OCI-LY7 (cell line): ENCODE data around the gene TTI1. TPM values are rescaled to one million over a fixed set of nuclear protein-coding genes. Genes with fewer than 3 reads are reported as not detected.

Experiments used
- BruUV-seq: library from RNA; stranded (reverse); fragments of 400-500 nt; replicated peaks from 2 replicates; lab custom pipeline; 2021; lab: Mats Ljungman, UMichigan
- CTCF ChIA-PET: fragments of 300-600 bp; sonication (Branson Sonifier 250); formaldehyde crosslinking; loops from one replicate; lab custom pipeline; 2022; ENCODE audit warnings: antibody characterized with exemption; ENCODE audit not compliant: unreplicated experiment; lab: Charles Lee
- POLR2A ChIA-PET: fragments of 300-600 bp; sonication (Branson Sonifier 250); formaldehyde crosslinking; loops from one replicate; lab custom pipeline; 2022; ENCODE audit warnings: antibody characterized with exemption; lab: Charles Lee
- DNase-seq: peaks from one replicate; pipeline ENCODE4 v3.0.0-alpha.2; 2015; ENCODE audit warnings: low spot score
- H2AFZ ChIP-seq: fragments of 200-600 bp; sonication (generic), shearing (Covaris generic); 2 replicates; pipeline ENCODE4 v1.6.1; 2014; ENCODE audit warnings: mild to moderate bottlenecking, antibody characterized with exemption, low read length, moderate library complexity
- H3K27ac ChIP-seq: fragments of 200-600 bp; sonication (generic); 2 replicates; pipeline ENCODE4 v1.5.1; 2014; ENCODE audit warnings: mixed run types, low read depth, mild to moderate bottlenecking, moderate library complexity, low read length, inconsistent platforms; ENCODE audit not compliant: poor library complexity, severe bottlenecking
- H3K36me3 ChIP-seq: fragments of 200-600 bp; sonication (generic); 2 replicates; pipeline ENCODE4 v1.6.1; 2014; ENCODE audit warnings: mild to moderate bottlenecking, antibody characterized with exemption, low read length, moderate library complexity, mixed read lengths; ENCODE audit not compliant: insufficient read depth
- H3K4me1 ChIP-seq: fragments of 200-600 bp; sonication (generic); 2 replicates; pipeline ENCODE4 v1.5.1; 2014; ENCODE audit warnings: mild to moderate bottlenecking, low read length; ENCODE audit not compliant: insufficient read depth, poor library complexity, severe bottlenecking
- H3K4me2 ChIP-seq: fragments of 200-600 bp; sonication (generic); 2 replicates; pipeline ENCODE4 v1.6.1; 2014; ENCODE audit warnings: mild to moderate bottlenecking, low read length
- H3K4me3 ChIP-seq: fragments of 200-600 bp; sonication (generic); 2 replicates; pipeline ENCODE4 v1.5.1; 2014; ENCODE audit warnings: mild to moderate bottlenecking, low read depth, low read length; ENCODE audit not compliant: poor library complexity, severe bottlenecking
- H3K79me2 ChIP-seq: fragments of 200-600 bp; sonication (generic); 2 replicates; pipeline ENCODE4 v1.6.1; 2016; ENCODE audit warnings: low read depth, mild to moderate bottlenecking, low read length, moderate library complexity, mixed read lengths; ENCODE audit not compliant: insufficient read depth
- H3K9me2 ChIP-seq: fragments of 200-600 bp; sonication (generic); 2 replicates; pipeline ENCODE4 v1.6.1; 2016; ENCODE audit warnings: mild to moderate bottlenecking, low read length, mixed read lengths; ENCODE audit not compliant: insufficient read depth
- H3K9me3 ChIP-seq: fragments of 200-600 bp; sonication (generic); 2 replicates; pipeline ENCODE4 v1.6.1; 2014; ENCODE audit warnings: mild to moderate bottlenecking, mixed run types, low read length, mixed read lengths
- H4K20me1 ChIP-seq: fragments of 200-600 bp; sonication (generic); 2 replicates; pipeline ENCODE4 v1.6.1; 2014; ENCODE audit warnings: mild to moderate bottlenecking, antibody characterized with exemption, low read length, moderate library complexity, mixed read lengths; ENCODE audit not compliant: insufficient read depth
- CTCF ChIP-seq: fragments of 200-600 bp; sonication (generic); conservative IDR thresholded peaks from 2 replicates; pipeline ENCODE4 v1.5.1; 2014; ENCODE audit warnings: mild to moderate bottlenecking, antibody characterized with exemption, low read length, moderate library complexity, mixed read lengths
- EZH2phosphoT487 ChIP-seq: fragments of 200-600 bp; sonication (generic); IDR thresholded peaks from 2 replicates; pipeline ENCODE4 v1.6.1; 2018; ENCODE audit warnings: low read depth, borderline replicate concordance, mild to moderate bottlenecking, mixed run types, antibody characterized with exemption, low read length, moderate library complexity, mixed read lengths
- intact Hi-C: fragments of 100-400 bp; cut with micrococcal nuclease; formaldehyde crosslinking; loops from one replicate; pipeline ENCODE4 v1.10.0; 2022; ENCODE audit not compliant: unreplicated experiment
- total RNA-seq, 2 experiments: library from RNA; depleted of rRNA in 1 of 2; stranded (reverse); fragments of >200 nt in 1 of 2; shearing (Covaris generic) in 1 of 2; gene quantifications; 2 replicates each; pipeline ENCODE4 v1.2.3, GENCODE V29; 2014 to 2022

Gene TTI1
- total RNA-seq, 2 experiments from 2014 or later, result 22.4 to 28.7 TPM

GRCh38 chr20:37989601-37990295, 43.5 kb downstream of the TTI1 start:
- CTCF ChIA-PET, result no interaction called here
- Histone ChIP-seq H3K27ac (no peak overlapping the region), H3K36me3 (peaks cover 65% of the 10 kb centered on the region; the same call in 1 of the 2 replicates), H3K9me2 (no peaks in the 10 kb centered on the region), H2AFZ (no peak overlapping the region), H3K79me2 (no peaks in the 10 kb centered on the region), H3K9me3 (no peaks in the 10 kb centered on the region), H3K4me3 (no peak overlapping the region), H3K4me1 (peaks cover 19% of the 10 kb centered on the region), H3K4me2 (0 out of 2 replicates have a peak overlapping the region, but pooled peaks have one; percentile 1), H4K20me1 (no peaks in the 10 kb centered on the region)
- DNase-seq, result no peak
- intact Hi-C loops, result loop anchor here (5.0 kb wide), 1 partner anchor 372 kb away; no protein-coding TSS in a partner anchor
- BruUV-seq, result no TSS peak
- TF ChIP-seq EZH2phosphoT487 (no peak), CTCF (no peak)
- POLR2A ChIA-PET, result interaction anchor here (1.3 kb wide), 1 partner anchor 9 kb away, joined by 3 read pairs; no protein-coding TSS in a partner anchor

- intact Hi-C loops, result no loop called here
- peaks cover 19% of the 10 kb centered on the region for H3K4me1 ChIP-seq
- no peak for TF ChIP-seq EZH2phosphoT487
- CTCF ChIA-PET, result no interaction called here
- no peaks in the 10 kb centered on the region for H3K79me2 ChIP-seq
- no peak overlapping the region for H3K27ac ChIP-seq
- no peak overlapping the region for H3K4me3 ChIP-seq
- POLR2A ChIA-PET, result interaction anchor here (1.3 kb wide), 1 partner anchor 10 kb away, joined by 3 read pairs; no protein-coding TSS in a partner anchor
- no peaks in the 10 kb centered on the region for H4K20me1 ChIP-seq
- H2AFZ ChIP-seq, result no peak overlapping the region
- H3K4me2 ChIP-seq, result no peak overlapping the region
- BruUV-seq, result no TSS peak
- no peaks in the 10 kb centered on the region for H3K9me3 ChIP-seq
- DNase-seq, result no peak
- peaks cover 55% of the 10 kb centered on the region; the same call in 1 of the 2 replicates for H3K36me3 ChIP-seq
- no peaks in the 10 kb centered on the region for H3K9me2 ChIP-seq
These were observed 44.8 kb downstream of the TTI1 start for GRCh38 chr20:37988306-37988954.

GRCh38 chr20:37987602-37988290, 45.5 kb downstream of the TTI1 start:
- Histone ChIP-seq H2AFZ (no peak overlapping the region), H3K27ac (no peak overlapping the region), H4K20me1 (no peaks in the 10 kb centered on the region), H3K9me2 (no peaks in the 10 kb centered on the region), H3K9me3 (no peaks in the 10 kb centered on the region), H3K4me1 (peaks cover 19% of the 10 kb centered on the region), H3K79me2 (no peaks in the 10 kb centered on the region), H3K4me2 (no peak overlapping the region), H3K36me3 (peaks cover 53% of the 10 kb centered on the region; the same call in 1 of the 2 replicates), H3K4me3 (no peak overlapping the region)
- no TSS peak for BruUV-seq
- DNase-seq, result no peak
- intact Hi-C loops, result no loop called here
- TF ChIP-seq EZH2phosphoT487, result no peak
- TF ChIP-seq CTCF, result no peak
- CTCF ChIA-PET, result no interaction called here
- POLR2A ChIA-PET, result no interaction called here
